ENCODE data around the gene A1BG.
A peak's percentile ranks its signal among the peaks of the same experiment; 100 is the strongest.

Gene A1BG

GRCh38 chr19:58381460-58382212 lies 28.3 kb upstream of the A1BG start (continued):
- TF ChIP-seq ZBTB11 (tag by site-specific recombination; conservative IDR thresholded peaks at IDR 0.05; ENCODE audit: low read depth) (no peak), ZNF843 (tag by site-specific recombination; IDR thresholded peaks at IDR 0.05) (0 out of 2 replicates have a peak, but pooled peaks have one; percentile 15), ZNF768 (tag by site-specific recombination; IDR thresholded peaks at IDR 0.05) (peak; percentile 26; the same call in 1 of the 2 replicates), ZNF398 (tag by site-specific recombination; IDR thresholded peaks at IDR 0.05) (peak; percentile 75), ZNF121 (tag by site-specific recombination; IDR thresholded peaks at IDR 0.05) (peak; percentile 78; the same call in 1 of the 2 replicates), KLF17 (tag by site-specific recombination; IDR thresholded peaks at IDR 0.05) (peak; percentile 66; the same call in 1 of the 2 replicates), CTCF (tag by site-specific recombination; IDR thresholded peaks at IDR 0.05) (0 out of 2 replicates have a peak, but pooled peaks have one; percentile 24), ZNF202 (tag by site-specific recombination; IDR thresholded peaks at IDR 0.05; ENCODE audit: borderline replicate concordance) (no peak), ZFHX2 (tag by site-specific recombination; conservative IDR thresholded peaks at IDR 0.05) (peak; percentile 52), KLF16 (tag by site-specific recombination; IDR thresholded peaks at IDR 0.05) (no peak), AEBP2 (tag by site-specific recombination; IDR thresholded peaks at IDR 0.05; ENCODE audit: borderline replicate concordance) (no peak), ZNF335 (tag by site-specific recombination; conservative IDR thresholded peaks at IDR 0.05) (peak; percentile 27; the same call in 1 of the 2 replicates), ZBTB10 (tag by site-specific recombination; IDR thresholded peaks at IDR 0.05) (0 out of 2 replicates have a peak, but pooled peaks have one; percentile 41)

Measured in HEK293 (cell line).